Measurements from ENCODE around the gene CORO2B.
"Not testable (repeated sequence)": the region's sequence is repeated elsewhere in the genome, so short reads cannot be mapped to it uniquely, and the experiment has no call there.

CORO2B gene

GRCh38 chr15:68678746-68679145, 100.0 kb downstream of the CORO2B start:
- Histone ChIP-seq H3K9me3 (ENCODE audit: insufficient read depth, low read length) (no peaks in the 10 kb centered on the region), H3K27me3 (ENCODE audit: insufficient read depth, insufficient read length) (peaks cover 5% of the 10 kb centered on the region), H3K4me3 (ENCODE audit: insufficient read length, low read depth) (no peak overlapping the region), H3K4me1 (ENCODE audit: insufficient read depth, insufficient read length) (peaks cover 6% of the 10 kb centered on the region), H3K9ac (ENCODE audit: insufficient read length, low read depth) (no peak overlapping the region), H3K36me3 (ENCODE audit: insufficient read depth, insufficient read length, low read length) (no peaks in the 10 kb centered on the region)
- TF ChIP-seq SUZ12 (IDR thresholded peaks at IDR 0.05; ENCODE audit: extremely low read depth, insufficient read depth, insufficient read length) (no peak), ZNF274 (IDR thresholded peaks at IDR 0.05; ENCODE audit: low read depth, low read length) (no peak)
- no peak for DNase-seq (ENCODE audit: low read depth, low spot score)

- Histone ChIP-seq H3K9me3 (ENCODE audit: insufficient read depth, low read length) (no peaks in the 10 kb centered on the region), H3K4me1 (ENCODE audit: insufficient read depth, insufficient read length) (peaks cover 6% of the 10 kb centered on the region), H3K36me3 (ENCODE audit: insufficient read depth, insufficient read length, low read length) (no peaks in the 10 kb centered on the region), H3K4me3 (ENCODE audit: insufficient read length, low read depth) (no peak overlapping the region), H3K27me3 (ENCODE audit: insufficient read depth, insufficient read length) (peaks cover 4% of the 10 kb centered on the region), H3K9ac (ENCODE audit: insufficient read length, low read depth) (no peak overlapping the region)
- no peak for DNase-seq (ENCODE audit: low read depth, low spot score)
- TF ChIP-seq YY1 (IDR thresholded peaks at IDR 0.05; ENCODE audit: insufficient read depth, insufficient read length) (no peak), SUZ12 (IDR thresholded peaks at IDR 0.05; ENCODE audit: extremely low read depth, insufficient read depth, insufficient read length) (no peak), ZNF274 (IDR thresholded peaks at IDR 0.05; ENCODE audit: low read depth, low read length) (no peak)
Observed at GRCh38 chr15:68679161-68679560, 100.4 kb downstream of the CORO2B start.

DNA sequence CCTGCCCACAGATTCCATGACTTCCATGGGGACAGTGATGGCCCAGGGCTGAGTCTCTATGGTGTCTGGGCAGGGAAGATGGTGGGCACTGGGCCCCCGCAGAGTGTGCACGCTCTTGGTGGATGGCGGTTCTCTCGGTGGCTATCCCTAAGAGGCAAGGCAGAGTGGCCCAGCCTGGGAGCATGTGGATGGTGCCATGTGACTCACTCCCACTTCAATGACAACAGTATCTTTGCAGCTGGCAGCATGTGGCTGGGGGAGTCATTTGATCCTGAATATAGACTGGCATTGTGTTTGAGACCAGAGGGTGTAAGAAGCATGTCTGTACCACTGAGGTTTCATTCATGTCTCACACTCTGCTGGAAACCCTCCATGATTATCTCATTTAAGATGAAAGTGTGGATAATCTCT, 101.2 kb downstream of the CORO2B start:
- Histone ChIP-seq H3K9ac (ENCODE audit: insufficient read length, low read depth) (no peak overlapping the region), H3K27me3 (ENCODE audit: insufficient read depth, insufficient read length) (peaks cover 2% of the 10 kb centered on the region), H3K4me3 (ENCODE audit: insufficient read length, low read depth) (no peak overlapping the region), H3K9me3 (ENCODE audit: insufficient read depth, low read length) (no peaks in the 10 kb centered on the region), H3K4me1 (ENCODE audit: insufficient read depth, insufficient read length) (peaks cover 6% of the 10 kb centered on the region), H3K36me3 (ENCODE audit: insufficient read depth, insufficient read length, low read length) (no peaks in the 10 kb centered on the region)
- TF ChIP-seq YY1 (IDR thresholded peaks at IDR 0.05; ENCODE audit: insufficient read depth, insufficient read length) (no peak), ZNF274 (IDR thresholded peaks at IDR 0.05; ENCODE audit: low read depth, low read length) (no peak), SUZ12 (IDR thresholded peaks at IDR 0.05; ENCODE audit: extremely low read depth, insufficient read depth, insufficient read length) (no peak)
- no peak for DNase-seq (ENCODE audit: low read depth, low spot score)

DNA sequence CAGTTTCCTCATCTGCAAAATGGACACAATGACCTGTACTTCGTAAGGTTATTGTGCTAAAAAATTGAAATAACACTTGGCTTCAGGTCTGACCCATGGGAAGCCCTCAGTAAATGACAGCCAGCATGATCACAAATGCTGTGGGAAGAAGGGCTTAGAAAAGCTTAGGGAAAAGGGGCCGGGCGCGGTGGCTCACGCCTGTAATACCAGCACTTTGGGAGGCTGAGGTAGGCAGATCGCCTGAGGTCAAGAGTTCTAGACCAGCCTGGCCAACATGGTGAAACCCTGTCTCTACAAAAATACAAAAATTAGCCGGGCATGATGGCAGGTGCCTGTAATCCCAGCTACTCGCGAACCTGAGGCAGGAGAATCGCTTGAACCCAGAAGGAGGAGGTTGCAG, 102.0 kb downstream of the CORO2B start:
- H3K9me3 ChIP-seq (ENCODE audit: insufficient read depth, low read length); H3K9ac ChIP-seq (ENCODE audit: insufficient read length, low read depth); H3K36me3 ChIP-seq (ENCODE audit: insufficient read depth, insufficient read length, low read length); H3K27me3 ChIP-seq (ENCODE audit: insufficient read depth, insufficient read length); H3K4me1 ChIP-seq (ENCODE audit: insufficient read depth, insufficient read length); H3K4me3 ChIP-seq (ENCODE audit: insufficient read length, low read depth); DNase-seq (ENCODE audit: low read depth, low spot score): not testable (repeated sequence)

GRCh38 chr15:68681836-68682235, 103.0 kb downstream of the CORO2B start:
- no peaks in the 10 kb centered on the region for H3K27me3 ChIP-seq (ENCODE audit: insufficient read depth, insufficient read length)
- H3K9me3 ChIP-seq (ENCODE audit: insufficient read depth, low read length) = no peaks in the 10 kb centered on the region
- no peaks in the 10 kb centered on the region for H3K36me3 ChIP-seq (ENCODE audit: insufficient read depth, insufficient read length, low read length)
- H3K9ac ChIP-seq (ENCODE audit: insufficient read length, low read depth) = no peak overlapping the region
- no peak for DNase-seq (ENCODE audit: low read depth, low spot score)
- H3K4me3 ChIP-seq (ENCODE audit: insufficient read length, low read depth) = no peak overlapping the region
- H3K4me1 ChIP-seq (ENCODE audit: insufficient read depth, insufficient read length) = peaks cover 6% of the 10 kb centered on the region
- no peak for TF ChIP-seq YY1 (IDR thresholded peaks at IDR 0.05; ENCODE audit: insufficient read depth, insufficient read length)

DNA sequence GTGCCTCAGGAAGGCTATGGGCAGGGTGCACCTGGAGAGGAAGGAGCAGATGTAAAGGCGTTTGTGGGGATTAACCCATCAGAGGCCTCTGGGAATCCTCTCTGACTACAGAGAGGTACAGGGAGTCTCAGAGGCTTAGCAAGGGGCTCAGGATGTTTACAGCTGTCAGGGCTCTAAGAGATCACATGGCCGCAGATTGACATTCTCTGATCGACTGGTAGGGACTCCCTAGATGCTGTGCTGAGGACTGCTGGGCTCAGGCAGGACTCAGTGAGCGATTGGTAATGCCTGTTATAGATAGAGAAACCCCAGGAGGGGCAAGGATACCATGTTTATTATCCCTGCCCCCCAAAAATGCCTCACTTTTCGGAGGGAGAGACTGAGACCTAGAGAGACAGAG, 103.5 kb downstream of the CORO2B start:
- no peak for DNase-seq (ENCODE audit: low read depth, low spot score)
- H3K9ac ChIP-seq (ENCODE audit: insufficient read length, low read depth) = no peak overlapping the region
- no peaks in the 10 kb centered on the region for H3K36me3 ChIP-seq (ENCODE audit: insufficient read depth, insufficient read length, low read length)
- TF ChIP-seq SUZ12 (IDR thresholded peaks at IDR 0.05; ENCODE audit: extremely low read depth, insufficient read depth, insufficient read length) = no peak
- no peak for TF ChIP-seq YY1 (IDR thresholded peaks at IDR 0.05; ENCODE audit: insufficient read depth, insufficient read length)
- TF ChIP-seq ZNF274 (IDR thresholded peaks at IDR 0.05; ENCODE audit: low read depth, low read length) = no peak
- H3K27me3 ChIP-seq (ENCODE audit: insufficient read depth, insufficient read length) = no peaks in the 10 kb centered on the region
- peaks cover 6% of the 10 kb centered on the region for H3K4me1 ChIP-seq (ENCODE audit: insufficient read depth, insufficient read length)
- H3K9me3 ChIP-seq (ENCODE audit: insufficient read depth, low read length) = no peaks in the 10 kb centered on the region
- no peak overlapping the region for H3K4me3 ChIP-seq (ENCODE audit: insufficient read length, low read depth)

DNA sequence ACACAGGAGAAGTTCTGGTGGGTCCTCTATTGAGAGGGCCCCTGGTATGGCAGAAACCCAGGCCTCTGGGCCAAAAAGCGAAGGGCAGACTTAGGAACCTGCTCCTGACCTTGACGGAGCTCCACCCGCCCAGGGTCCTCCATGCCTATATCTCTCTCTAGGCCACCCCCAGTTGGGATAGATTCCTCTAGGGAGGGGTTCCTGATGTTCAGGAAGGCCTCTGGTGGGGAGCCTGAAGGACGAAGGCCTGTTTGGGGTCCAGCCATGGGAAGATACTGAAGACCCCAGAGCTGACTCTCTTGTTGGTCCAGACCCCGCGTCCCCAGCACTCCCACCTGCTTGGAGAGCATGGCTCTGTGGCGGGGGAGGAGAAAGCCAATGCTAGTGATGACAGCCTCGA, 104.2 kb downstream of the CORO2B start:
- no peaks in the 10 kb centered on the region for H3K36me3 ChIP-seq (ENCODE audit: insufficient read depth, insufficient read length, low read length)
- H3K9ac ChIP-seq (ENCODE audit: insufficient read length, low read depth) = no peak overlapping the region
- H3K27me3 ChIP-seq (ENCODE audit: insufficient read depth, insufficient read length) = no peaks in the 10 kb centered on the region
- no peak overlapping the region for H3K4me3 ChIP-seq (ENCODE audit: insufficient read length, low read depth)
- peaks cover 2% of the 10 kb centered on the region for H3K4me1 ChIP-seq (ENCODE audit: insufficient read depth, insufficient read length)
- no peak for TF ChIP-seq ZNF274 (IDR thresholded peaks at IDR 0.05; ENCODE audit: low read depth, low read length)
- no peak for TF ChIP-seq SUZ12 (IDR thresholded peaks at IDR 0.05; ENCODE audit: extremely low read depth, insufficient read depth, insufficient read length)
- TF ChIP-seq YY1 (IDR thresholded peaks at IDR 0.05; ENCODE audit: insufficient read depth, insufficient read length) = no peak
- no peaks in the 10 kb centered on the region for H3K9me3 ChIP-seq (ENCODE audit: insufficient read depth, low read length)
- DNase-seq (ENCODE audit: low read depth, low spot score) = no peak

- TF ChIP-seq YY1 (IDR thresholded peaks at IDR 0.05; ENCODE audit: insufficient read depth, insufficient read length) (no peak), SUZ12 (IDR thresholded peaks at IDR 0.05; ENCODE audit: extremely low read depth, insufficient read depth, insufficient read length) (no peak), ZNF274 (IDR thresholded peaks at IDR 0.05; ENCODE audit: low read depth, low read length) (no peak)
- Histone ChIP-seq H3K4me3 (ENCODE audit: insufficient read length, low read depth) (no peak overlapping the region), H3K27me3 (ENCODE audit: insufficient read depth, insufficient read length) (no peaks in the 10 kb centered on the region), H3K9me3 (ENCODE audit: insufficient read depth, low read length) (no peaks in the 10 kb centered on the region), H3K4me1 (ENCODE audit: insufficient read depth, insufficient read length) (peaks cover 2% of the 10 kb centered on the region), H3K9ac (ENCODE audit: insufficient read length, low read depth) (no peak overlapping the region), H3K36me3 (ENCODE audit: insufficient read depth, insufficient read length, low read length) (no peaks in the 10 kb centered on the region)
- no peak for DNase-seq (ENCODE audit: low read depth, low spot score)
Observed at GRCh38 chr15:68683551-68683950, 104.8 kb downstream of the CORO2B start.

Measured in NT2/D1 (cell line).